Peyer's patch (tissue), 4 donors: ENCODE data around the gene TMEM141. TPM values are rescaled to one million over a fixed set of nuclear protein-coding genes. Genes with fewer than 3 reads are reported as not detected.

ENCODE experiments used
- DNase-seq, 3 donors: peaks; one replicate each; pipeline ENCODE4 v3.0.0-alpha.2; 2017 to 2019
- H3K27ac ChIP-seq, 4 donors: fragments of 200-600 bp; sonication (generic); one replicate each; pipeline ENCODE4 v1.5.1; 2016 to 2019
- H3K27me3 ChIP-seq, 2 donors: fragments of 200-600 bp; sonication (generic); one replicate each; pipeline ENCODE4 v1.5.1; 2019
- H3K36me3 ChIP-seq, 3 donors: fragments of 200-600 bp; sonication (generic); one replicate each; pipeline ENCODE4 v1.5.1; 2016 to 2019
- H3K4me1 ChIP-seq, 4 donors: fragments of 200-600 bp; sonication (generic); one replicate each; pipeline ENCODE4 v1.5.1; 2016 to 2019
- H3K4me3 ChIP-seq, 4 donors: fragments of 200-600 bp; sonication (generic); 1 replicate in 3 of 4; 2 replicates in 1 of 4; pipeline ENCODE4 v1.5.1; 2016 to 2019; ENCODE audit warnings: mild to moderate bottlenecking in 1 of 4
- H3K9me3 ChIP-seq, 4 donors: fragments of 200-600 bp; sonication (generic); one replicate each; pipeline ENCODE4 v1.5.1; 2016 to 2019; ENCODE audit warnings: mild to moderate bottlenecking in 1 of 4
- POLR2A ChIP-seq, 2 donors: fragments of 450-650 bp; IDR thresholded peaks; one replicate each; pipeline ENCODE4 v1.5.1; 2017; ENCODE audit warnings: antibody characterized with exemption in 2 of 2, mild to moderate bottlenecking in 2 of 2, moderate library complexity in 2 of 2
- total RNA-seq, 4 donors: library from RNA; depleted of rRNA; stranded (reverse); fragments of >200 nt; gene quantifications; one replicate each; pipeline ENCODE4 v1.1.0, GENCODE V29; 2016
- TF ChIP-seq, protein P1 (sequence below), 6 experiments: fragments of 450-650 bp in 4 of 6; fragments of 200-600 bp in 2 of 6; sonication (generic) in 1 of 6; IDR thresholded peaks; one replicate each; pipeline ENCODE4 v1.5.1; 2017 to 2019; ENCODE audit warnings: antibody characterized with exemption in 6 of 6, mild to moderate bottlenecking in 3 of 6, moderate library complexity in 1 of 6

Gene TMEM141
- total RNA-seq, 4 donors from 2014 or later, result 52.0 to 240 (median 187) TPM

- Histone ChIP-seq H3K4me3 (no peak overlapping the region), H3K27ac (peak overlapping the region in 3 of 4 donors; percentile 96 to 99 (median 98)), H3K36me3 (no peaks in the 10 kb centered on the region), H3K27me3 (no peaks in the 10 kb centered on the region), H3K9me3 (no peaks in the 10 kb centered on the region), H3K4me1 (peaks cover 2 to 62% (median 12%) of the 10 kb centered on the region in 4 donors)
- TF ChIP-seq, protein P1, sequence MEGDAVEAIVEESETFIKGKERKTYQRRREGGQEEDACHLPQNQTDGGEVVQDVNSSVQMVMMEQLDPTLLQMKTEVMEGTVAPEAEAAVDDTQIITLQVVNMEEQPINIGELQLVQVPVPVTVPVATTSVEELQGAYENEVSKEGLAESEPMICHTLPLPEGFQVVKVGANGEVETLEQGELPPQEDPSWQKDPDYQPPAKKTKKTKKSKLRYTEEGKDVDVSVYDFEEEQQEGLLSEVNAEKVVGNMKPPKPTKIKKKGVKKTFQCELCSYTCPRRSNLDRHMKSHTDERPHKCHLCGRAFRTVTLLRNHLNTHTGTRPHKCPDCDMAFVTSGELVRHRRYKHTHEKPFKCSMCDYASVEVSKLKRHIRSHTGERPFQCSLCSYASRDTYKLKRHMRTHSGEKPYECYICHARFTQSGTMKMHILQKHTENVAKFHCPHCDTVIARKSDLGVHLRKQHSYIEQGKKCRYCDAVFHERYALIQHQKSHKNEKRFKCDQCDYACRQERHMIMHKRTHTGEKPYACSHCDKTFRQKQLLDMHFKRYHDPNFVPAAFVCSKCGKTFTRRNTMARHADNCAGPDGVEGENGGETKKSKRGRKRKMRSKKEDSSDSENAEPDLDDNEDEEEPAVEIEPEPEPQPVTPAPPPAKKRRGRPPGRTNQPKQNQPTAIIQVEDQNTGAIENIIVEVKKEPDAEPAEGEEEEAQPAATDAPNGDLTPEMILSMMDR (IDR thresholded peaks at IDR 0.05), result no peak
- no peak for TF ChIP-seq POLR2A (IDR thresholded peaks at IDR 0.05)
- DNase-seq, result no peak
Measured at GRCh38 chr9:136789523-136789937, 1.6 kb upstream of the TMEM141 start.

DNA sequence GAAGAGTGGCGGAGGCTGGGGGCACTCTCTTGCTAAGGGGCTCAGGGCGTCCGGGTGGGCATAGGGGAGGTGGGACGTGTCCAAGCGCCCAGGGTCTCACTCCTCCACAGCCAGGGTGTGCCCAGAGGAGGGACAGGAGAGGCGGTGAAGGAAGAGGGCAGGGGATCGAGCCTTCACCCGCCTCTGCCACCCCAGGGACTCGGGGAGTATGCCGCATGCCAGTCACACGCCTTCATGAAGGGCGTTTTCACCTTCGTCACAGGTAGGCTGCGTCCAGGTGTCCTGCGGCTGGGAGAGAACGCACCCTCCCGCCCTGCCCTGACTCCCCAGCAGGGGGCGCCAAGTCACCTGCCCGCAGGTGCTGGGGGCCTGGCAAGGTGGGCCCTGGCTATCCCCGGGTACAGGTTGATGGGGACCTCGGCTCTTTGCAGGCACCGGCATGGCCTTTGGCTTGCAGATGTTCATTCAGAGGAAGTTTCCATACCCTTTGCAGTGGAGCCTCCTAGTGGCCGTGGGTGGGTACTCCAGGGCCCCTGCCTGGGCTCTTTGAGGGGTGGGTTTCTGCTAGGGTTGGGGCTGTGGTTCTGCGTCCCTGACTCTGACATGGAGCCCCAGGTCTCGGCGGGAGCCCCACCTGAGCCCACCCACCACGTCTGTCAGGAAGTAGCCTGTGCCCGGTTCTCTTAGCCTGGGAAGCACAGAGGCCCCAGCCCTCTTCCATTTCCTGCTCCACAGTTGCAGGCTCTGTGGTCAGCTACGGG lies 552 bp downstream of the TMEM141 start:
- DNase-seq, result peak; percentile 52 to 89 (median 88)
- TF ChIP-seq POLR2A (IDR thresholded peaks at IDR 0.05), result peak; percentile 51 to 63
- TF ChIP-seq, protein P1 (IDR thresholded peaks at IDR 0.05), result peak; percentile 66 to 100 (median 96)
- Histone ChIP-seq H3K4me1 (peaks cover 2 to 69% (median 12%) of the 10 kb centered on the region in 4 donors), H3K4me3 (peak overlapping the region; percentile 59 to 73 (median 64)), H3K9me3 (no peaks in the 10 kb centered on the region), H3K27ac (peak overlapping the region; percentile 96 to 99 (median 97)), H3K36me3 (no peaks in the 10 kb centered on the region), H3K27me3 (no peaks in the 10 kb centered on the region)

GRCh38 chr9:136792321-136793085 lies 1.4 kb downstream of the TMEM141 start:
- Histone ChIP-seq H3K9me3 (no peaks in the 10 kb centered on the region), H3K27ac (peak overlapping the region; percentile 96 to 99 (median 97)), H3K27me3 (no peaks in the 10 kb centered on the region), H3K36me3 (no peaks in the 10 kb centered on the region), H3K4me3 (peak overlapping the region in 3 of 4 donors; percentile 59 to 73 (median 65)), H3K4me1 (peaks cover 2 to 61% (median 12%) of the 10 kb centered on the region in 4 donors)
- TF ChIP-seq, protein P1 (IDR thresholded peaks at IDR 0.05), result no peak
- TF ChIP-seq POLR2A (IDR thresholded peaks at IDR 0.05), result no peak
- peak in 1 of 3 donors; percentile 59 for DNase-seq

- Histone ChIP-seq H3K27me3 (no peaks in the 10 kb centered on the region), H3K4me3 (peak overlapping the region in 1 of 4 donors; percentile 59), H3K4me1 (peaks cover 2 to 57% (median 10%) of the 10 kb centered on the region in 4 donors), H3K36me3 (no peaks in the 10 kb centered on the region), H3K9me3 (no peaks in the 10 kb centered on the region), H3K27ac (peak overlapping the region in 3 of 4 donors; percentile 96 to 99 (median 98))
- DNase-seq, result peak in 2 of 3 donors; percentile 67 to 77
- TF ChIP-seq, protein P1 (IDR thresholded peaks at IDR 0.05), result peak in 1 of 6 experiments; percentile 5
- TF ChIP-seq POLR2A (IDR thresholded peaks at IDR 0.05), result peak in 1 of 2 donors; percentile 6
Measured at GRCh38 chr9:136793086-136793946, 2.2 kb downstream of the TMEM141 start.
